HTERT RPE-1 (cell line): ENCODE measurements around the gene BET1.

Experiments
- in situ Hi-C: fragments of 300-500 bp; cut with MboI; formaldehyde crosslinking; loops from 4 replicates; pipeline ENCODE4 v1.14.3; 2020; ENCODE audit warnings: low sequenced_read_pairs

The BET1 gene

GRCh38 chr7:93960986-93961385 lies 43.2 kb downstream of the BET1 start:
- in situ Hi-C loops, result no loop called here

- in situ Hi-C loops, result no loop called here
Measured at GRCh38 chr7:93958651-93959050, 45.5 kb downstream of the BET1 start.

GRCh38 chr7:93958216-93958615 lies 45.9 kb downstream of the BET1 start:
- in situ Hi-C loops, result no loop called here

- in situ Hi-C loops, result no loop called here
Measured at GRCh38 chr7:93957767-93958166, 46.4 kb downstream of the BET1 start.

- in situ Hi-C loops, result no loop called here
Measured at GRCh38 chr7:93955304-93955703, 48.9 kb downstream of the BET1 start.

GRCh38 chr7:93949423-93949822 lies 54.7 kb downstream of the BET1 start:
- in situ Hi-C loops, result no loop called here

- in situ Hi-C loops, result no loop called here
Measured at GRCh38 chr7:93948873-93949272, 55.3 kb downstream of the BET1 start.

GRCh38 chr7:93948106-93948505 lies 56.0 kb downstream of the BET1 start:
- in situ Hi-C loops, result no loop called here

- in situ Hi-C loops, result no loop called here
Measured at GRCh38 chr7:93945756-93946535, 58.2 kb downstream of the BET1 start.

- in situ Hi-C loops, result no loop called here
Measured at GRCh38 chr7:93945083-93945482, 59.1 kb downstream of the BET1 start.

GRCh38 chr7:93944673-93945072 lies 59.5 kb downstream of the BET1 start:
- in situ Hi-C loops, result no loop called here

- in situ Hi-C loops, result no loop called here
Measured at GRCh38 chr7:93943816-93944540, 60.2 kb downstream of the BET1 start.
